H54 (cell line): ENCODE results near the gene ADCY5.

Experiments
- DNase-seq: peaks from one replicate; pipeline ENCODE4 v3.0.0; 2011; ENCODE audit warnings: low spot score, mixed read lengths; ENCODE audit not compliant: insufficient read length
- FAIRE-seq: peaks from 3 replicates; lab custom pipeline; 2011; peaks lifted over from hg19 to GRCh38; lab: Jason Lieb, UNC
- POLR2A ChIP-seq: IDR thresholded peaks from 2 replicates; pipeline ENCODE4 v1.6.1; 2011; ENCODE audit warnings: low read depth, mild to moderate bottlenecking, low read length

Gene ADCY5

DNA sequence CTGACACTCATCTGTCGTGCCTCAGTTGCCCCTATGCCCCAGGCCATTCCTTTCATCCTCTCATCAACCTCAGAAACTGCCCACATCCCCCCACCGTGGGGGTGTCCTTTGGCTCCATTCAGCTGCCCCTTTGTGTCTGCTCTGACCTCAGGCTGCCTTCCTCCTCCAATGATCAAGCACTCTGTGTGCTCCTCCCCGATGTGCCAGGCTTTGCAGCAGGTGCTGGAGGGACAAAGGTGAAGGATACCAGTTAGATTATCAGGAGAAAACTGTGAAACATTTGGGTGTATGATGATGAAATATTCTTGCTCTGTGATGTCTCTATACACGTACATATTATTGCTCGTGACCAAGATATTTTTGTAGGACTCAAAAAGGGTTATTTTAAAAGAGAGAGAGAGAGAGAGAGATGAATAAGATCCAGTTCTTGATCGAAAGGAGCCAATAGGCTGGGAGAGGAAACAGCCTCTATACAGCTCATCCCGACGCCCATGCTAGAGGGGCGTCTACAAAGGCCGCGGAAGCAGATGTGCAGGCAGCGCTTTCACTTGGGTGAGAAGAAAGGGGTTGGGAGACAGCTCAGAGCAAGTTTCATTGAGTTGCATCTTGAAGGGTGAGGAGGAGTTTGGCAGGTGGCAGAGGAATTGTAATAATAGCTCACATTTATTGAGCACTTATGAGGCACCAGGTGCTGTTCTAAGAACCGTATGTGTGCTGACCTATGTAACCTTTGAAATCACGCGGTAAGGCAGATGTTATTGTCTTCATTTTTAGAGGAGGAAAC, 28.3 kb upstream of the ADCY5 start:
- FAIRE-seq (no peak), DNase-seq (no peak)
- no peak for TF ChIP-seq POLR2A

DNA sequence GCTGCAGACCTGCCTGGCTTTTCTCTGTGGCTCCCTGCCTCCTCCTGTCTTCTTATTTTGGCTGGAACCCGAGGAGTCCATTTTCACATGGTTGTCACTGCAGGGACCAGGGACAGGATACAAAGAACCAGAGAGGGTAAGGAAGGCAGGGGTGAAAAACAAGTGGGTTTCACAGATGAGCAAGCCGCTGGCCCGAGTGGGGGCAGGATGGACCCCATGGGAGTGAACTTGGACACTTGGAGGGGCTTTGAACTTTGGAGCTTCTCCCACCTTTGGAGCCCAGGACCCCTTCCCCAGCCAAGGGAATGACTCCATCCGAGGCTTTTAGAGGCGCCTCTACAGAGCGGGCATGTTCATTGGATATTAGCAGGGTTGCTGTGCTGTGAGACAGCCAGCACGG, 26.9 kb upstream of the ADCY5 start:
- no peak for FAIRE-seq
- no peak for DNase-seq
- TF ChIP-seq POLR2A, result no peak

DNA sequence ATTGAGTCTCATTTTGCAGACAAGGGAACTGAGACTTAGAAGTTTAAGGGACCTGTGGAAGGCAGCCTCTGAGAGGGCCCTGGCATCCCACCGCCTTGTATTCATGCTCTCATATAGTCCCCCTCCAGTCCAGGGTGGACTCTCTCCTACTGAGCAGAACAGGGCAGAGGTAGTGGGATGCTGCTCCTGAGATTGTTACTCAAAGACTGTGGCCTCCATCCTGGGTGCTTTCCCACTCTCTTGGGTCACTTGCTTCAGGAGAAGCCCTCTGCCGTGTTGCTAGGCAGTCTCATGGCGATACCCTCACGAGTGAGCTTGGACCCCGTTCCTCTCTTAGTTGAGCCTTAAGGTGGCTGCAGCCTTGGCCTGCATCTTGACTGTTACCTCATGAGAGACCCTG, 22.2 kb upstream of the ADCY5 start:
- TF ChIP-seq POLR2A, result no peak
- DNase-seq, result no peak
- FAIRE-seq, result no peak

DNA sequence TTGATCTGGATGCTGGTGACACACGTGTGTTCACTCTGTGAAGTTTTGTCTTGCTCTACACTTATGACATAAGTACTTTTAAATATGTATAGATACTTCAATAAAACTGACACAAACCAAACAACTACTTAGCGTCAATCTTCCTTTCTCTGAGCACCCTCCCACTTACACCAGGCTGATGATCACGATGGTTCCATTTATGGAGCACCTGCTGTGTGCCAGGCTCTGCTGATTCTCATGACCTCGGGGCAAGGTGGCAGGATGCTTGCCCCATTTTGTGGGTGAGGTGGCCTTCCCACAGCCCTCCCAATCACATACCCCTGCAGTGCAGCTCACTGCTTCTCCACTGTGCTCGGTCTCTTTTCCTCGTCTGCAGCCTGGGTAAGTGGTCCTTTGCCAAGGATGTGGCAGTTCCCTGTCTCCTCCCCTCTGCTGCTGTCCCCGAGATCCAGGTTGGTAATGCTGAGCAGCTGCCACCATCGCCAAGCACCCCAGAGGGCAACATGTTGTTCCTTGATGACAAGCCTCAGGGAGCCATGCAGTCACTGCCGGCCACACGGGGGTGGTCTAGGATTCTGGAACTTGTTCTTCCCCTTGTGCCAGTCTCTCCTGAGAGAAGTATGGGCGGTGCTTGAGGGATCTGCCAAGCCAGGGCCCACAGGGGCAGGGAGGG, 20.6 kb upstream of the ADCY5 start:
- FAIRE-seq (no peak), DNase-seq (no peak)
- TF ChIP-seq POLR2A, result no peak

DNA sequence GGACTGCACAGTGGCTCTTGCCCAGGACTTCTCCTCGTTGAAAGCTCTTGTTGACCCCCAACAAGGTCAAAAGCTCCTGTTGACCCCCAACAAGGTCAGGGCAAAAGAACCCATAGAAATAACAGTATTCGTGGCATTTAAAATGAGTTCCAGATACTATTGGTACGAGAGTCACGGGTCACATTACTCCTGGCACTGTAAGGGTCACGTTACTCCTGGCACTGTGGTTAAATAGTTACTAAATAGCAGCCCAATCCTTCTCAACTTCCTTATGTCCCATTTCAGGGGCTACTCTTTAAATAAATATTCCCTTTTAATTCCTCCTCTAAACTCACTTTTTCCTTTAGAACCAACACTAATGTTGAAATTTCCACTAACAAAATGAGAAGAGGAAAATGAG, 18.2 kb upstream of the ADCY5 start:
- no peak for TF ChIP-seq POLR2A
- FAIRE-seq (no peak), DNase-seq (no peak)

DNA sequence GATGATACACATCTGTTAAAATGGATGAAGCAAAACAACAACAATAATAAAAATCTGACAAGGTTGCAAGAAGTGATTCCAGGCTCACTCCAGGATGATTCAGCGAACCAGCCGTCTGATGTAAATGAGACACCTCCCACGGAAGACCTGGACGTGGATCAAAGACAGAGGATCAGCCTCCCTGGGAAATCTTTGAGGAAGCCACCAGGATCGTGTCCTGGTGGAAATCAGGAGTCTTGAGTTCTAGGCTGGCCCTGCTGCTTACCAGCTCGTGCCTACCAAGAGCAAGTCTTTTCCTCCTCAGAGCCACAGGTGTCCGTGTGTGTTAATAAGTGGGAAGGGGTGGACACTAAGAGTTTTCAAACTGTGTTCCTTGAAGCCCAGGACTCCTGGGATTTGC, 15.3 kb upstream of the ADCY5 start:
- no peak for DNase-seq
- no peak for TF ChIP-seq POLR2A
- FAIRE-seq, result no peak

DNA sequence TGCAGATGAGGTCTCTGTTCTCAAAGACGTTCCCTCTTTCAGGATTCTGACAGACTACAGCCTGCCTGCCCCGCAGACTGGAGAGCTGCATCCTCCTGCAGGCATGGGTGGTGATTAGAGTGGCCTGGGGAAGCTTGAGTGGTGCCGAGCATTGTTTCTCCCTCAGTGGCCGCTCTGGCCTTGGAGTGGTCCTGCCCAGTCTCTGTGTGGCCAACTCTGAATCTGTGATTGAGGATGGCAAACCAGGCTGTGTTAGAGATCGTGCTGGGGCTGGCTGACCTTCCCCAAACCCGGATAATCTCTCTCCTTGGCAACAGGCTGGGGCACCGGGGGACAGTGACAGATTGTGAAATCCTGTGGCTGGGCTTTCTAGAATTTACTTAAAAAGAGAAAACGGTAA, 11.0 kb upstream of the ADCY5 start:
- DNase-seq, result no peak
- FAIRE-seq, result no peak
- no peak for TF ChIP-seq POLR2A

DNA sequence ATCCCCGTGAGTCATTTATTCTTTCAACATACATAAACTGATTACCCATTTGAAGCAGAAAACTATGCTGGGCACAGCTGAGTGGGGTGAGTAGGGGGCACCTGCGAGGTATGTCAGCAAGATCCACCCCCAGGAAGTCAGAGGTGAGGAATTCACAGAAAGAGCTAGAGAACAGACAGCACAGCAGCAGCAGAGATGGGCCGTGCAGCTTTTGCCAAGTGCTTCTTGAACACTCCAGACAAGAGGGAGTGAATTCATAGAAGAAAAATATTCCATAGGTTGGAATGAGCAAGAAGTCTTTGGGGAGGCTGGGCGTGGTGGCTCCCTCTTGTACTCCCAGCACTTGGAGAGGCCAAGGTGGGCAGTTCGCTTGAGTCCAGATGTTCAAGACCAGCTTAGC, 9.4 kb upstream of the ADCY5 start:
- TF ChIP-seq POLR2A, result no peak
- DNase-seq, result no peak
- FAIRE-seq, result no peak

DNA sequence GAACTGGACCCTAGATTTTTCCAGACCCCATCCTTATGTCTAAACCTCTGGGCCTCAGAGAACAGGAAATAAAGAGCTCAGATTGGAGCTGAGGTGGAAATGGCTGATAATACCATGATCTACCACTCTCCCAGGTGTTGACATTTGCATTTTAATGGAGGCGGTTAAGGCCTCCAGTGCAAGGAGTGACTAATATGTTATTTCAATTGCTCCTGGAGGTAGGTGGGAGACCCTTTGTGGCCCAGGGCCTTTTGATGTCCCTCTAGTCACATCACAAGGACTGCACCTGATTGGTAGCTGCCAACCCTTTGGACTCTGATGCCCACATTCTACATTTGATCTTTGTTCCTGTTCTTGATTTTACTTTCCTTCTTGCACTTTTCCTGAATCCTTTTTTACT, 9.0 kb upstream of the ADCY5 start:
- TF ChIP-seq POLR2A, result no peak
- no peak for FAIRE-seq
- DNase-seq, result no peak

DNA sequence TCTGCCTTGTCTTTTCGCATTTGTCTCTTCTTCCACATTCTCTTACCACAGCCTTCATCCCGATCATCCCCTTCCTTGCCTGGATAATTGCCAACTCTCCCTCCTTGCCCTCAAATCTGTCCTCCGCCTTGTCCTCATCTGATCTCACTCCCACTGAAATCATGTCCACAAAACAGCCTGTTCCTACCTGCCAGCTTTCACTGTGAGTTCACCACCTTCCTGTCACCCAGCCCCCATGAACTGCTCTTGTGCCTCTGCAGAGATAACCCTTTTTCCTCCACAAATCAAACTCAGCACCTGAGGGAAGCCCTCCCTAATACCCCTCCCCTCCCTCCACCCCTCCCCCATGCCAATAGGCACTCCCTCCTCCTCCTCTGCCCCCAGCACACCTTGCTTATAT, 4.8 kb upstream of the ADCY5 start:
- no peak for FAIRE-seq

DNA sequence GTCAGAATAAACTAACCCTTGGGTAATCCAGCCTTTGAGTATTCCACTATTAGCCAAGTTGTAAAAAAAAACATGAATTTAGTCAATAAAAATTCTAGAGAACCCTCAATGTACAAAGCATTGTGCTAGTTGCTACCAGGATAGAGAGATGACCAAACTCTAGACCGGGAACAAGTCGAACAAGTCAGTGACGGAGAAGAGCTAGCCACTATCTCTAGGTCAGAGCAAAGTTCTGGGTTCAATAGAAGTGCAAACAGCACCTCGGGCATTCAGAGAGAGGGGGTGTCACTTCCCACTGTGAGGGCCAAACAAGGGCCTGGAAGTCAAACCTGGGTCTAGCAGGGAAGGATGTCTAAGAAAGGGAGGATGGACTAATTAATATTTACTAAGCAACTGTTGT, 2.3 kb upstream of the ADCY5 start:
- no peak for DNase-seq
- TF ChIP-seq POLR2A, result no peak
- no peak for FAIRE-seq

More for the DNA sequence above, 4.8 kb upstream of the ADCY5 start:
- TF ChIP-seq POLR2A, result no peak
- DNase-seq, result no peak

DNA sequence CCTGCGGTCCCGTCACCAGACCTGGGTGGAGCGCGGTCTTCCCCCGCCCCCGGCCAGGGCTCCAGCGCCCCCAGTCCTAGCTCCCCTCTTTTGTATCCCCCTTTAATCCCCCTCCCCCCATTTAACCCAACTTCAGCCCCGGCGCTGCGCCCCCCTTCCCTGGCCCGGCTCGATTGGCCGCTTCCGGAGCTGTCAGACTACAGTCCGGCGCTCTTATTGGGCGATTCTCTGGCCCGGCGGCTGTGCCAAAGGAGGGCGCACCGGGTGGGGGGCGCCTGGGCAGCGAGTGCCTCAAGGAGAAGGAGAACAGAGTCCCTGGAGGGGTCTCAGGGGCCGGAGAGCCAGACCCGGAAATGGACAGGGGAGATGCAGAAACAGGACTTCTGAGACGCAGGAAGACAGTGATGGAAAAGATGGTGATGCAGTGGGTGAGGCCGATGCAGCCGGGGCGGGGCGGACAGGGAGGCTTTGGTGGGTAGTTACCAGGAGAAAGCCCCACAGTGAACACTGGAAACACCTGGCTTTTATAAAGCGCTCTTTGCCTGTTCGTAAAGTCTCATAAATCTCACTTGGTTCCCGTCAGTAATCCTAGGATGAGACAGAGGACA, 1.2 kb upstream of the ADCY5 start:
- DNase-seq (no peak), FAIRE-seq (no peak)
- no peak for TF ChIP-seq POLR2A

DNA sequence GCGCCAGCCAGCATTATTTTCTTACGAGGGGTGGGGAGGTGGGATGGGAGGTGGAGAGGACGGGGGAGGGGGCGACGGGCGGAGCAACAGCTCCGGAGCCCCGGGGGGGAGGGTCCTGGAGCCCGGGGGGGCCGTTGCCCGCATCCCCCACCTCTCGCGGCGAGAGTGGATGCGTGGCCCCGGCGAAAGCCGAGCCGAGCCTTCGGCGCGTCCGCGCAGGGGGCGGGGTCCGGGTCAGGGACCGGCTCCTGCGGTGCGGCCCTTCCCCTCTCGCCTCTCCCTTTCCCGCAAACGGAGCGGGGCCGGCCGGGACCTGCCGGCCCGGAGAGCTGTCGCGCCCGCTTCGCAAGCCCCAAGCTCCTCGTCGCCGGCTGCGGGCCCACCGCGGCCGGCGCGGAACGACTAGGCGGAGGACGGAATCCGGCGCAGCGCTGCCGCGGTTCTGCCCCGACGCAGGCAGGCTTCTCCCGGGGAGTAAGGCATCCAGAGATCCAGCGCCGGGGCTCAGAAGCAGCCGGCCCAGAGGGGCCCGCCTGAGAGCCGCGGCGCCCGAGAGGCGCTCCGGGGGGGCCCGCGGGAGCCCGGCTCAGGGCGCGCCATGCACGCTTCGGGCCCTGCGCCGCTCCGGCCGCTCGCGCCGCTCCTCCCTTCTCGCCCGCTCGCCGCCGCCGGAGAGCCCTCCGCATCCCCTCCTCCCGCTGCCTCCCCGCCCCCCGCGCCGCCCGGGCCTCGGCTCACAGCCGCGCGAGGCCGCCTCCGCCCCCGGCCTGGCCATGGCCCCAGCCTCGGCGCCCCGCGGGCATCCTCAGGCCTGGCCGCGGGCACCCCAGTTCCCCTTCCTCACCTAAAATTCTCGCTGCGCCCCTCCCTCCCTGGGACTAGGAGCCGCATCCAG, 459 bp upstream of the ADCY5 start:
- no peak for FAIRE-seq
- DNase-seq, result no peak
- TF ChIP-seq POLR2A, result no peak

DNA sequence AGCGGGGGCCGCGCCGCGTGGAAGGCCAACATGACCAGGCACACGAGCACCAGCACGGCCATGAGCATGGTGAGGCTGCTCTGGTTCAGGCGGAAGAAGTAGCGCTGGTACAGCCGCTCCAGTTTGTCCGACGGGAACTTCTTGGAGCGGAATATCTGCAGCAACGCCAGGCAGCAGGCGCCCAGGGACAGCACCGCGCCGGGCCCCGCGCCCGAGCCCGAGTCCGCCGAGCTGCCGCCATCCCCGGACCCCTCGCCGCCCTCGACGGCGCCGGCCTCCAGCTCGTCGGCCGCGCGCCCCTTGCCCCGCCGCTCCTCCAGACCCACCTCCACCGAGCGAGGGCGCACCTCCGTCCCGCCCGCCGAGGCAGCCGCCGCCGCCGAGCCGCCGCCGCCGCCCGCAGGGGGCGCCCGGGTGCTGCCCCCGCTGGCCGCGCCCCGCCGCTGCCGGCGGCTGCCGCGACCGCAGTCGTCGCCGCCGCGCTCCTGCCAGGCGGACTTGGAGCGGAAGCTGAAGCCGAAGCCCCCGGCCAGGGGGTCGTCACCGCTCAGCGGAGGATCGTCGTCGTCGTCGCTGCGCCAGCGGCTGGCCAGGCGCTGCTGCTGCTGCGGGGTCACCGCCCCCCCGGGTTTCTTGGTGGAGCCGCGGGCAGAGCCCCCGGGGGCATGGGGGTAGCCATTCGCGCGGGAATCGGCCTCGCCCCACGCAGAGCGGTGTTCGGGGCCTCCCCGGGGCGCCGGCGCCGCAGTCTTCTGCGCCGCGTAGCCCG, 957 bp downstream of the ADCY5 start:
- DNase-seq (no peak), FAIRE-seq (no peak)
- TF ChIP-seq POLR2A, result no peak
